IPS-NIHi7 (cell line): ENCODE measurements around the gene DMWD.
"Not testable (repeated sequence)": the region's sequence is repeated elsewhere in the genome, so short reads cannot be mapped to it uniquely, and the experiment has no call there.

Source experiments
- DNase-seq: peaks from one replicate; pipeline ENCODE4 v3.0.0; 2012; ENCODE audit warnings: mixed read lengths; ENCODE audit errors: extremely low spot score

Gene DMWD

DNA sequence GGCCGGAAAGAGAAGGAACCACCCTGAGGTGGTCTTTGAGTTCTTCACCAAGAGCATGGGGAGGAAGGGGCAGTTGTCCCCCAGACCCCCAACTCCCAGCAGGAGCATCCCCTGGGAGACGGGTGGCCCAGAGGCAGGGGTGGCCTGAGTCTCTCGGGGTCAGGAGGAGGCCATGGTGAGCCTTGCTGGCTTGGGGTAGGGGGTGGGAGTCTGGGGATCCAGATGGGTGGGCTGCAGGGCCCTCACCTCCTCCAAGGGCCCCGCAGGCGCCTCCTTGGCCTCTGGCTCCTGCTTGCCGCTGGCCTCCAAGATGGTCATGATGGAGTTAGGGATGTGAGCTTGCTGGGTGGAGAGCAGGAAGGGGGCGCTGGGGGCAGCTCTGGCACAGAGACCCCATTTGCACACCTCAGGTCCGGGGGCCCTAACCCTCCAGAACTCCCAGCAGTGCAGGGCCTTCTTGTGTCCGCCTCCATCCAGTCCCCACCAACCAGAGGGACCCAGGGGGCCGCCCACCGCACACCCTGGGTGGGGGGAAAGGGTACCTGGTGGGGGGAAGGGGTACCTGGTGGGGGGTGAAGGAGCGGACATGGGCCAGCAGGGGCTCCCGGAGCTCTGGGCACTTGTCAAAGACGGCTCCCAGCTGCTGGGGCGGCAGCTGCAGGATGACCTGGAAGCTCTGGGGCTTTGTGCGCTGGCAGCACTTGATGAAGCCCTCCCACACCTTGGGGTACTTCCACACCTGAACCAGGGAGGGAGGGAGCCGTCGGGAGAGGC, 23.8 kb upstream of the DMWD start:
- DNase-seq = peak; percentile 45

DNA sequence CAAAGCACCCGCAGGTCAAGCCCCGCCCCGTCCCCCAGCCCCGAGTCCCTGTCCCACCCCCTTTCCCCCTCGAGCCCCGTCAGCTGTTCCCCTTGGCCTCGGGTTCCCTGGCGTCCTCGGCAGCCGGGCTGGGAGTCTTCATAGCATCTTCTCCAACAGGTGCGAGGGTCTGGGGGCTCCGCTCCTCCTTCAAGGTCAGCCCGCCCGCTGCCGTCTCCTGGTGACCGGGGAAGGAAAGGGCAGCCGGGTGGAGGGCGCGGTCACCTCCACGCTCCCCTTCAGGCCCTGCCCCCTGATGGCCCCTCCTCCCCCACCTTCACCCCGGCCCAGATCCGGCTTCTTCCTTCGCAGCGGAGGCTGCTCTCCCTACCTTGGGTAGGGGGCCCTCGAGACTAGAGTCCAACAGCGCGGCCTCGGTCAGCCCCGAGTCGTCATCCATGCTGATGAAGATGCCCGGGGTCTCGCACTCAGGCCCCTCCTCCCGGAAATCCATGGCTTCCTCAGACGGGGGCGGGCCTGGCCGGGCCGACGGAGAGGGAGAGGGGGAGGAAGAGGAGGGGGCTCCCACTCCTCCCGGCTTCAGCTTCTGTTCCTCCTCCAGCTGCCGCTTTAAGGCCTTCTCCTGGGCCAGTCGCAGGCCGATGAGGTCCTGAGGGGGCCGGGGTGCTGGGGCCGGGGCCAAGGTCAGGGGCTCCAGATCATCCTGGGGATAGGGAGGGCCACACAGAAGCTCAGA, 23.0 kb upstream of the DMWD start:
- peak; percentile 92 for DNase-seq

DNA sequence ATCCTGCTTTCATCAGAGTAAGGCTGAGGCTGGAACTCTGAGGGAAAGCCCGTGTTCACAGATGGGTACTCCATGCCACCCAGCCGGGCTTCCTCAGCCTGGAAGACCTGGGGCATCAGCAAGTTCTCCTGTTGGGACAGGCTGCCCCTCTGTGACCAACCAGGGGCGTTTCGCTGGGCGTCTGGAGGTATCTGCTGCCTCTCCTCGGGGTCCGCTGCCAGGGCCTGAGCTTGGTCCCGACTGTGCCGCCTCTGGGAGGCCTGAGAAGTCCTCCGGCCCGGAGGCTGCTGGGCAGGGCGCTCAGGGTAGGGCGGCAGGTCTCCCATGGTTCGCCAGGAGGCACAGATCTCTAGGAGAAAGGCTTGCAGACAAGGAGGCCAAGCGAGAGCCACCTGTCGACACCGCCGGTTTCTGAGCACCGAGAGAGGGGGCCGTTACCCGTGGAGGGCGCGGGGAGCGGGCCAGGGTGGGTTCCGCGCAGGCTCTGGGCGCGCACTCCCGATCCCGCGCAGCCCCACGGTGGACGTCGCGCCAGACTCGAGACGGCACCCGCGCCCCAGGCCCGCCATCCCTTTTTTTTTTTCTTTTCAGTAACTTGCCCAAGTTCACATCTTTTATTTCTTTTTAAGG, 22.3 kb upstream of the DMWD start, which contains the start of gene RSPH6A:
RSPH6A (minus strand) TSS at position 458 of the 630 bp plus-strand sequence; CDS start at position 326, 132 bp downstream.
- DNase-seq = peak; percentile 59

DNA sequence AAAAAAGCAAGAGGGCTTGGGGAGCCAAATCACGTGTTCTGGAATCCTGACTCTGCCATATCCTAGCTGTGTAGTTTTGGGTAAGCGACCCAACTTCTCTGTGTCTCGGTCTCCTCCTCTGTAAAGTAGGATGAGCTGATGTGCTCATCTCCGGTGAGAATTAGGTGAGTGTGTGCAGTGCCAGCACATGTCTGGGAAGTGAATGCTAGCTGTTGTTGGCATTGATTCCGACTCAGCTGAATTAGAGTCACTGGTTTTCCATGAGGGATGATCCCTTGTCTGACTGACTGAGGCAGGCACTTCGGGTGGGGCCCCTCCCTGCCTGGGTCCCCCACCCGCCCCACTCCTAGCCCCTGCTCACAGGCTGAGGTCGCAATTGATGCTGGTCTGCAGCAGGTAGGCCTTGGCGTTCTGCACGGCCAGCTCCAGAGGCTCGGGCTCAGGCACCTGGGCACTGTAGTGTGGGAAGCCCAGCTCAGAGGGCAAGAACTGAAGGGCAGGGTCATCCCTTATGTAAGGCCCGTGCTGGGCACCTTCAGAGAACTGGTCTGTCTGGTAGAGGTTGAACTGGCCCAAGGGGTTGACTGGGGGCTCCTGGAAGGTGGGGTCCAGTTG, 21.6 kb upstream of the DMWD start:
- no peak for DNase-seq

DNA sequence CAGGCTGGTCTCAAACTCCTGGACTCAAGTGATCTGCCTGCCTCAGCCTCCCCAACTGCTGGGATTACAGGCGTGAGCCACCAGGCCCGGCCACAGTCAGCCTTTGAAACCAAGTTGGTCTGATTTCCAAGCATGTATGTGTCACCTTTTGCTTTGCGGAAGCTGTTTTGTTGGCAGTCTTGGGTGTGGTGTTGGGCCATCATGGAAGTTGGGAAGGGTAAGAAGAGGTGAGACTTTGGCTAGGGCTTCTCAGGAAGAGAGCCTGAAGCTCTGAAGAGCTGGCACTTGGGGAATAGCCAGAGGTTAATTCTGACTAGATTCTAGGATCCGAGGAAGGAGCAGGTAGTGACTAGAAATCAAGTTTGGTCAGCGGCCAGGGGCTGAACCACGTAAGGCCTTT, 19.7 kb upstream of the DMWD start:
- no peak for DNase-seq

DNA sequence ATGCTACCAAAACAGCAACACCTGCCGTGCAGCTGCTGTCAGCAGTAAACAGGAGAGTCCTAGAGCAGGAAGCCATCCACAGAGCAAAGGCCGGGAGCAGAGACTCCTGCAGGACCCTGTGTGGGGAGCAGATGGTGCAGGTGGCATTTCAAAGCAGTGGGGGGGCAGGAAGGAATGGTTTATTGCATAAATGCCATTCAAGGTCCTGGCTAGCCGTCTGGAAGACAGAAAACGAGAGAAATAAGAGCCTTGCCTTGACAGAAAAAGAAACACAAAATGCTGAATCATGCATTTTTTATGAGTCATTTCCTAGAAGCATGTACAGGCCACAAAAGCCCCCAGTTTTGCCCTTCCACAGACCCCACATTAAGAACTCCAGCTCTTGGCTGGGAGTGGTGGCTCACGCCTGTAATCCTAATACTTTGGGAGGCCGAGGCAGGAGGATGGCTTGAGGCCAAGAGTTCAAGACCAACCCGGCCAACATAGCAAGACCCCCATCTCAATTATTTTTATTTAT, 17.1 kb upstream of the DMWD start:
- no peak for DNase-seq

DNA sequence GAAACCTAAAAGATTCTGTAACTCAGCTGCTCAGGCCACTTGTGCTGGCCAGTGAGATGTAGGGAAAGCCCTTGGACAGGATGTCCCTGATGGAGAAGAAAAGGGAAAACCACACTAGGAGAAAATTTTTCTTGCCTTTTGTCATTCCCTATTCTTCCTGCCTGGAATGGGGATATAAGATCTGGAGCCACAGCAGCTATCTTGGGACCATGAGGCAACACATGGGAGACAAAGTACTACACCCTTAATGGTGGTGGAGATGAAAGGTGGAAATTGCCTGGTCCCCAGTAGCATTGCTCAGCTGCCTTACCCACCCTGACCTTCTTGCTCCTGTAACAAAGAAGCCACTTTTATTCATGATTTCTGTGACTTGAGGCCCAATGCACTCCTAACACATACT, 13.1 kb upstream of the DMWD start:
- DNase-seq = no peak

- DNase-seq = no peak
Observed at GRCh38 chr19:45804959-45805230, 12.2 kb upstream of the DMWD start.

GRCh38 chr19:45804140-45804958, 11.7 kb upstream of the DMWD start:
- DNase-seq = no peak

DNA sequence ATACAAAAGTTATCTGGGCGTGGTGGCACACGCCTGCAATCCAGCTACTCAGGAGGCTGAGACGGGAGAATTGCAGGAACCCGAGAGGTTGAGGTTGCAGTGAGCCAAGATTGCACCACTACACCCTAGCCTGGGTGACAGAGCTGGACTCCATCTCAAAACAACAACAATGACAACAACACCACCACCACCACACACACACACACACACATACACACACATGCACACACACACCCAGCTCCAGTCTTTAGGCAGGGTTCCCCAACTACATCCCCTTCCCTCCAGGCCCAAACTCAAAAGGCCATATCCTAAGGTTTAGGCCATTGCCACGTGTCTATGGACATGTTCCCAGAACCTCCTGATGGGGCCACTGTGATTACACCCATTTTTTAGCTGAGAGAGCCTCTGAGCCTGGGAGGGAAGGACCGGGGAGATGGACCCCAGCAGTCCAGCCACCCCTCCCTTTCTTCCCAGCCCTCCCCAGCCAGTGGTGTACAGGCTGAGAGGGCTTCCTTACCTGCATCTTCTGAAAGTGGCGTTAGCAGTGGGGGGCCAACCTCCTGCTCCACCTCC, 9.0 kb upstream of the DMWD start:
- no peak for DNase-seq

- DNase-seq = no peak
Observed at GRCh38 chr19:45800070-45800553, 7.5 kb upstream of the DMWD start.

DNA sequence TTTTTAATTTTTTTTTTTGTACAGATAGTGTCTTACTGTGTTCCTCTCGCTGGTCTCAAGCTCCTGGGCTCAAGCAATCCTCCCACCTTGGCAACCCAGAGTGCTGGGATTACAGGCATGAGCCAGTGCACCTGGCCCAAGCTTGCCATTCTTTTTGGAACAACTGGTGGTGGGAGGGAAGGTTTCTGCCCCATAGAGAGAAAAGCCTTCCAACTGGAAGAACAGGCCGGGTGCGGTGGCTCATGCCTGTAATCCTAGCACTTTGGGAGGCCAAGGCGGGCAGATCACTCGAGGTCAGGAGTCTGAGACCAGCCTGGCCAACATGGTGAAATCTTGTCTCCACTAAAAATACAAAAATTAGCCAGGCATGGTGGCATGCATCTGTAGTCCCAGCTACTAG, 6.9 kb upstream of the DMWD start:
- not testable (repeated sequence) for DNase-seq

GRCh38 chr19:45798995-45799517, 6.4 kb upstream of the DMWD start:
- peak; percentile 83 for DNase-seq

DNA sequence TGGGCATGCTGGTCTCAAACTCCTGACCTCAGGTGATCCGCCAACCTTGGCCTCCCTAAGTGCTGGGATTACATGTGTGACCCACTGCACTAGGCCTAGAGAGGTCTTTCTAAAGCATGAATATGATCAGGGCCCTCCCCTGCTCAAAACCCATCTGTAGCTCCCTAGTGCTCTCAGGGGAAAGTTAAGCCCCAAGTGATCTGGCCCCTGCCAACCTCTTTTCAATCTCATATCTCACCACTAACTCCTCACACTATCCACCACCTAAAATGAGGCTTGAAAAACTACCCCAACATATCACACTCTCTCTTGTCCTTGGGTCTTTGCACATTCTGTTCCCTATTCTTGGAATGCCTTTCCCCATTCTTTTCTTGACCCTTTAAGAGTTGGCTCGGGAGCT, 2.0 kb upstream of the DMWD start:
- DNase-seq = no peak

GRCh38 chr19:45793876-45794275, 1.2 kb upstream of the DMWD start:
- no peak for DNase-seq

DNA sequence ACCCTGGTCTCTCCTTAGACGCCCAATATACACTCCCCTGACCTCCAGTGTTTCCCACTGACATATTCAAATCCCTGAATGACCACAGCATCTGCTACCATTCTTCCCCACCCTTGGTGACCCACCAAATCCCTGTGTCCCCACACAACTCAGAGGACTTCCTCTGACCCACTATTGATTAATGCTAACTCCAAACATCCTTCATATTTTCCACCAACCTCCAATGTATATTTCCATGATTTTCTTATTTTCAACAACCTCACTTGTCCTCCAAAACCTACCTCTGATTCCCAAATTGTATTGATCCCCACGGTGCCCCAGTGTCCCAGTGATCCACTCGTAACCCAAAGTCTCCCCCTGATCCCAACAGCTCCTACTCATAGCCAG, 526 bp upstream of the DMWD start:
- DNase-seq = no peak

GRCh38 chr19:45791744-45792469, 738 bp downstream of the DMWD start:
- DNase-seq = no peak

DNA sequence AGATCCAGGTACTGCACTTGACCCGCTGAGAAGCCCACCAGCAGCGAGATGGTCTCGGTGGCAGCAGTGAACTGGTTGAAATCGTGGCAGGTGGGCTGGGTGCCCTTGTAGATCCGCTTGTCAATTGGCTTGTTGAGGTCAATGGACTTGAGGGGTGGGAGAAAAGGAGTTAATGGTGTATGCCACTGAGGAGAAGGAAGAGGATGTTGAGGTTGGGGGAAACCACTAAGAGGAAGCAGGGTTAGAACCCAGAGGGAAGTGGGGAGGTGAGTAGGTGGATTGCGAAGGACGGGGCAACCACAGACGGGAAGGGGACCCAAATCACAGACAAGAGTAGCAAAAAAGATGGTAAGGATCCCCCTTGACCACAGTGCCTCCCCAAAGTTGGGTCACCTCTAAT, 1.7 kb downstream of the DMWD start:
- no peak for DNase-seq

- no peak for DNase-seq
Observed at GRCh38 chr19:45789035-45789786, 3.4 kb downstream of the DMWD start.
